Measurements from ENCODE around the gene SPATA31C1.
"Not testable (repeated sequence)": the region's sequence is repeated elsewhere in the genome, so short reads cannot be mapped to it uniquely, and the experiment has no call there.

DNA sequence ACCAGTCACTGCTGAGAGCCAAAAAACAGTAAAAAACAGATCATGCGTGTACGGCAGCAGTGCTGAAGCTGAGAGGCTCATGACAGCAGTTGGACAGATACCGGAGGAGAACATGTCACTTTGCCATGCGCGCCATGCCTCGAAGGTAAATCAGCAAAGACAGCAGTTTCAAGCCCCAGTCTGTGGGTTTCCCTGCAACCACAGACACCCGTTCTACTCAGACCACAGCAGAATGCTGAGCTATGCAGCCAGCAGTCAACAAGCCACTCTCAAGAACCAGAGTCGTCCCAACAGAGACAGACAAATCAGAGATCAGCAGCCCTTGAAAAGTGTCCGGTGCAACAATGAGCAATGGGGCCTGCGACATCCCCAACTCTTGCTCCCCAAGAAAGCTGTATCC lies 5.2 kb downstream of the SPATA31C1 start:
- not testable (repeated sequence) for TF ChIP-seq POLR2A, SPI1 (IDR thresholded peaks at IDR 0.05; ENCODE audit: low read depth, low read length)
